Measurements from ENCODE around the gene IKZF2. TPM values are rescaled to one million over a fixed set of nuclear protein-coding genes. Genes with fewer than 3 reads are reported as not detected.

IKZF2 gene
- total RNA-seq, 1 experiment from 2014 or later, result 3.0 TPM

- H3K27me3 Mint-ChIP-seq (ENCODE audit: low read depth), result no peaks in the 10 kb centered on the region
- Histone ChIP-seq H2BK120ac (ENCODE audit: low read depth, low read length, poor library complexity, severe bottlenecking) (no peak overlapping the region), H3K27me3 (ENCODE audit: insufficient read depth, low read length) (no peaks in the 10 kb centered on the region), H2AFZ (ENCODE audit: low read length) (no peak overlapping the region), H3K14ac (ENCODE audit: insufficient read depth, low read length) (no peak overlapping the region), H4K8ac (replicated peaks; ENCODE audit: insufficient read length, low read depth, low read length) (no peak overlapping the region), H2BK15ac (ENCODE audit: low read depth, low read length) (no peak overlapping the region), H2BK20ac (ENCODE audit: low read depth, low read length, poor library complexity, severe bottlenecking) (no peak overlapping the region), H3K4ac (ENCODE audit: low read depth, low read length) (no peak overlapping the region), H3K4me2 (ENCODE audit: insufficient read depth, insufficient read length, low read length) (no peak overlapping the region), H2BK5ac (ENCODE audit: insufficient read length, low read length) (no peak overlapping the region), H3K23me2 (ENCODE audit: insufficient read length, low read depth, low read length, poor library complexity, severe bottlenecking) (no peaks in the 10 kb centered on the region), H3K9me3 (ENCODE audit: control insufficient read depth, low read depth, low read length) (no peaks in the 10 kb centered on the region), H3K9ac (ENCODE audit: extremely low read depth, insufficient read length, low read length) (no peak overlapping the region), H3K56ac (ENCODE audit: insufficient read length, low read depth, low read length) (no peak overlapping the region), H3K4me1 (ENCODE audit: insufficient read depth, low read length) (no peaks in the 10 kb centered on the region), H3K79me2 (ENCODE audit: insufficient read depth, low read length) (no peaks in the 10 kb centered on the region), H4K5ac (ENCODE audit: insufficient read length, low read depth, low read length) (no peak overlapping the region), H3K23ac (ENCODE audit: insufficient read length, low read depth, low read length) (no peak overlapping the region), H2BK12ac (ENCODE audit: insufficient read length, low read depth, low read length) (no peak overlapping the region), H4K20me1 (ENCODE audit: control insufficient read depth, insufficient read depth, insufficient read length) (no peaks in the 10 kb centered on the region), H3K18ac (ENCODE audit: insufficient read length, low read depth, low read length) (no peak overlapping the region), H4K91ac (ENCODE audit: insufficient read length, low read depth, low read length) (no peak overlapping the region), H3K79me1 (ENCODE audit: insufficient read depth, low read depth, low read length, poor library complexity, severe bottlenecking) (no peaks in the 10 kb centered on the region), H2AK5ac (ENCODE audit: insufficient read length, low read length) (no peak overlapping the region), H3T11ph (ENCODE audit: low read length) (no peak overlapping the region), H3K27ac (ENCODE audit: insufficient read length, low read depth, low read length) (no peak overlapping the region)
- no peak overlapping the region for H3K4me3 Mint-ChIP-seq
- WGBS (ENCODE audit: extremely low coverage, insufficient read length, low lambda C conversion rate), result no CpG with 5 or more reads among the region's 3 CpGs
- no peak for TF ChIP-seq CTCF (conservative IDR thresholded peaks at IDR 0.05)
- no peaks in the 10 kb centered on the region for H3K9me3 Mint-ChIP-seq
- no peaks in the 10 kb centered on the region for H3K4me1 Mint-ChIP-seq
- H3K36me3 Mint-ChIP-seq (ENCODE audit: insufficient read depth in 1 of 3, low read depth in 3 of 3), result no peaks in the 10 kb centered on the region
- DNase-seq, result no peak
- no peak overlapping the region for H3K27ac Mint-ChIP-seq
Measured at GRCh38 chr2:213057977-213058376, 93.4 kb downstream of the IKZF2 start.
